Activated CD8-positive, alpha-beta T cell treated with anti-CD3 and anti-CD28 coated beads, Interleukin-2, amount 10 ng/mL, durations not matched to agents 7 days and 5 days (primary cell): ENCODE data around the gene RHBDF1. TPM values are rescaled to one million over a fixed set of nuclear protein-coding genes. Genes with fewer than 3 reads are reported as not detected.

ENCODE experiments used
- ATAC-seq: fragments of 150-1000 bp; cut with Tn5 transposase; one replicate; pipeline ENCODE4 v1.10.0; 2021; ENCODE audit warnings: moderate library complexity
- CTCF ChIA-PET: fragments of 350-600 bp; sonication (Branson Sonifier 250); formaldehyde crosslinking; loops from one replicate; lab custom pipeline; 2021; ENCODE audit warnings: antibody characterized with exemption; lab: Charles Lee
- POLR2A ChIA-PET: fragments of 350-600 bp; sonication (Branson Sonifier 250); formaldehyde crosslinking; loops from one replicate; lab custom pipeline; 2021; ENCODE audit warnings: antibody characterized with exemption; lab: Charles Lee
- DNase-seq: peaks from one replicate; pipeline ENCODE4 v3.0.0-alpha.2; 2020
- H3K27ac Mint-ChIP-seq: one replicate; pipeline ENCODE4 v1.8.0; 2021; ENCODE audit warnings: mild to moderate bottlenecking, mixed read lengths
- H3K27me3 Mint-ChIP-seq: one replicate; pipeline ENCODE4 v1.8.0; 2021; ENCODE audit warnings: low read depth, mixed read lengths
- H3K36me3 Mint-ChIP-seq: one replicate; pipeline ENCODE4 v1.8.0; 2021; ENCODE audit warnings: low read depth, mixed read lengths
- H3K4me1 Mint-ChIP-seq: one replicate; pipeline ENCODE4 v1.8.0; 2021; ENCODE audit warnings: low read depth, mixed read lengths
- H3K4me3 Mint-ChIP-seq: one replicate; pipeline ENCODE4 v1.8.0; 2021; ENCODE audit warnings: mild to moderate bottlenecking, mixed read lengths
- H3K9me3 Mint-ChIP-seq: one replicate; pipeline ENCODE4 v1.8.0; 2022; ENCODE audit warnings: mixed read lengths; ENCODE audit not compliant: insufficient read depth
- total RNA-seq, 2 experiments: library from RNA; stranded (reverse); gene quantifications; one replicate each; pipeline ENCODE4 v1.2.3, GENCODE V29; 2021

The RHBDF1 gene
- total RNA-seq, 2 experiments from 2014 or later: 0.40 TPM; not detected in 1

GRCh38 chr16:106623-107324 lies 34.3 kb upstream of the RHBDF1 start:
- no peak overlapping the region for H3K27ac Mint-ChIP-seq
- no peak overlapping the region for H3K4me3 Mint-ChIP-seq
- no peaks in the 10 kb centered on the region for H3K27me3 Mint-ChIP-seq
- ATAC-seq (peak; percentile 89), DNase-seq (peak; percentile 75)
- peaks cover 24% of the 10 kb centered on the region for H3K36me3 Mint-ChIP-seq
- H3K4me1 Mint-ChIP-seq: no peaks in the 10 kb centered on the region
- no peaks in the 10 kb centered on the region for H3K9me3 Mint-ChIP-seq
- POLR2A ChIA-PET: interaction anchor here (0.7 to 1.2 kb wide), 3 partner anchors 29 to 911 kb away, joined by 3 read pairs; no protein-coding TSS in a partner anchor
- CTCF ChIA-PET: interaction anchor here (0.7 to 5.5 kb wide), 47 partner anchors 11 to 318 kb away, joined by 3 to 70 read pairs (median 4); partner anchors contain the start of genes HBQ1, LUC7L, MRPL28 and NPRL3

- Mint-ChIP-seq H3K4me3 (no peak overlapping the region), H3K9me3 (no peaks in the 10 kb centered on the region), H3K27me3 (no peaks in the 10 kb centered on the region), H3K27ac (no peak overlapping the region), H3K36me3 (peaks cover 21% of the 10 kb centered on the region), H3K4me1 (no peaks in the 10 kb centered on the region)
- ATAC-seq (no peak), DNase-seq (no peak)
- ChIA-PET CTCF (interaction anchor here (1.2 to 5.5 kb wide), 5 partner anchors 10 to 260 kb away, joined by 3 to 70 read pairs (median 13); no protein-coding TSS in a partner anchor), POLR2A (interaction anchor here (1.2 kb wide), 1 partner anchor 15 kb away, joined by 3 read pairs; no protein-coding TSS in a partner anchor)
Measured at GRCh38 chr16:105521-105920, 33.1 kb upstream of the RHBDF1 start.

GRCh38 chr16:104928-105327 lies 32.5 kb upstream of the RHBDF1 start:
- Mint-ChIP-seq H3K36me3 (peaks cover 21% of the 10 kb centered on the region), H3K9me3 (no peaks in the 10 kb centered on the region), H3K27me3 (no peaks in the 10 kb centered on the region), H3K4me1 (no peaks in the 10 kb centered on the region), H3K27ac (no peak overlapping the region), H3K4me3 (no peak overlapping the region)
- ChIA-PET POLR2A (interaction anchor here (1.2 kb wide), 1 partner anchor 15 kb away, joined by 3 read pairs; no protein-coding TSS in a partner anchor), CTCF (interaction anchor here (1.0 to 5.5 kb wide), 6 partner anchors 9 to 257 kb away, joined by 3 to 70 read pairs (median 8); no protein-coding TSS in a partner anchor)
- DNase-seq (no peak), ATAC-seq (no peak)

- Mint-ChIP-seq H3K4me1 (no peaks in the 10 kb centered on the region), H3K27me3 (no peaks in the 10 kb centered on the region), H3K27ac (no peak overlapping the region), H3K4me3 (no peak overlapping the region), H3K9me3 (no peaks in the 10 kb centered on the region), H3K36me3 (peaks cover 16% of the 10 kb centered on the region)
- POLR2A ChIA-PET: interaction anchor here (1.2 kb wide), 1 partner anchor 14 kb away, joined by 3 read pairs; no protein-coding TSS in a partner anchor
- CTCF ChIA-PET: interaction anchor here (1.0 to 5.5 kb wide), 6 partner anchors 9 to 258 kb away, joined by 3 to 70 read pairs (median 8); no protein-coding TSS in a partner anchor
- ATAC-seq: no peak
- no peak for DNase-seq
Measured at GRCh38 chr16:104355-104754, 31.9 kb upstream of the RHBDF1 start.

- Mint-ChIP-seq H3K4me3 (no peak overlapping the region), H3K4me1 (peaks cover 5% of the 10 kb centered on the region), H3K27ac (no peak overlapping the region), H3K27me3 (no peaks in the 10 kb centered on the region), H3K9me3 (no peaks in the 10 kb centered on the region), H3K36me3 (peaks cover 13% of the 10 kb centered on the region)
- ChIA-PET POLR2A (interaction anchor here (0.8 kb wide), 1 partner anchor 24 kb away, joined by 3 read pairs; the partner anchor contains the start of gene MPG), CTCF (no interaction called here)
- ATAC-seq: no peak
- DNase-seq: no peak
Measured at GRCh38 chr16:102060-102855, 29.8 kb upstream of the RHBDF1 start.

- CTCF ChIA-PET: no interaction called here
Measured at GRCh38 chr16:101586-101985, 29.2 kb upstream of the RHBDF1 start.

GRCh38 chr16:100989-101388 lies 28.6 kb upstream of the RHBDF1 start:
- ChIA-PET POLR2A (no interaction called here), CTCF (no interaction called here)
- H3K27me3 Mint-ChIP-seq: no peaks in the 10 kb centered on the region
- H3K36me3 Mint-ChIP-seq: peaks cover 9% of the 10 kb centered on the region
- ATAC-seq (no peak), DNase-seq (no peak)
- peaks cover 8% of the 10 kb centered on the region for H3K4me1 Mint-ChIP-seq
- H3K4me3 Mint-ChIP-seq: no peak overlapping the region
- no peak overlapping the region for H3K27ac Mint-ChIP-seq
- no peaks in the 10 kb centered on the region for H3K9me3 Mint-ChIP-seq

More at GRCh38 chr16:101586-101985, 29.2 kb upstream of the RHBDF1 start:
- no peak for DNase-seq
- Mint-ChIP-seq H3K36me3 (peaks cover 10% of the 10 kb centered on the region), H3K4me3 (no peak overlapping the region), H3K9me3 (no peaks in the 10 kb centered on the region), H3K4me1 (peaks cover 8% of the 10 kb centered on the region), H3K27ac (no peak overlapping the region), H3K27me3 (no peaks in the 10 kb centered on the region)
- no peak for ATAC-seq
- POLR2A ChIA-PET: no interaction called here

GRCh38 chr16:97822-98221 lies 25.4 kb upstream of the RHBDF1 start:
- H3K27me3 Mint-ChIP-seq: no peaks in the 10 kb centered on the region
- no peak for ATAC-seq
- H3K9me3 Mint-ChIP-seq: no peaks in the 10 kb centered on the region
- DNase-seq: no peak
- H3K4me3 Mint-ChIP-seq: no peak overlapping the region
- ChIA-PET POLR2A (interaction anchor here (1.7 kb wide), 1 partner anchor 20 kb away, joined by 4 read pairs; the partner anchor contains the start of gene MPG), CTCF (interaction anchor here (0.9 to 7.1 kb wide), 8 partner anchors 8 to 101 kb away, joined by 3 to 265 read pairs (median 23); partner anchors contain the start of genes MPG and RHBDF1)
- peaks cover 7% of the 10 kb centered on the region for H3K36me3 Mint-ChIP-seq
- peak overlapping the region; percentile 55 for H3K27ac Mint-ChIP-seq
- H3K4me1 Mint-ChIP-seq: peaks cover 8% of the 10 kb centered on the region

GRCh38 chr16:96935-97381 lies 24.5 kb upstream of the RHBDF1 start:
- H3K9me3 Mint-ChIP-seq: no peaks in the 10 kb centered on the region
- CTCF ChIA-PET: interaction anchor here (0.5 to 7.1 kb wide), 28 partner anchors 9 to 354 kb away, joined by 3 to 265 read pairs (median 6); partner anchors contain the start of genes HBQ1, LUC7L, MPG and MRPL28
- no peaks in the 10 kb centered on the region for H3K27me3 Mint-ChIP-seq
- ATAC-seq (peak; percentile 95), DNase-seq (peak; percentile 93)
- peaks cover 8% of the 10 kb centered on the region for H3K4me1 Mint-ChIP-seq
- peaks cover 7% of the 10 kb centered on the region for H3K36me3 Mint-ChIP-seq
- POLR2A ChIA-PET: interaction anchor here (0.6 to 4.2 kb wide), 4 partner anchors 19 to 43 kb away, joined by 3 to 32 read pairs (median 4); partner anchors contain the start of genes MPG and SNRNP25
- no peak overlapping the region for H3K4me3 Mint-ChIP-seq
- H3K27ac Mint-ChIP-seq: no peak overlapping the region

GRCh38 chr16:94918-95265 lies 22.5 kb upstream of the RHBDF1 start:
- POLR2A ChIA-PET: interaction anchor here (4.2 kb wide), 1 partner anchor 30 kb away, joined by 32 read pairs; no protein-coding TSS in a partner anchor
- H3K36me3 Mint-ChIP-seq: peaks cover 7% of the 10 kb centered on the region

More at GRCh38 chr16:94918-95265, 22.5 kb upstream of the RHBDF1 start:
- no peak for ATAC-seq
- Mint-ChIP-seq H3K27me3 (no peaks in the 10 kb centered on the region), H3K4me3 (no peak overlapping the region), H3K27ac (no peak overlapping the region), H3K4me1 (peaks cover 10% of the 10 kb centered on the region), H3K9me3 (no peaks in the 10 kb centered on the region)
- DNase-seq: no peak
- CTCF ChIA-PET: interaction anchor here (2.6 to 7.1 kb wide), 4 partner anchors 11 to 31 kb away, joined by 31 to 265 read pairs (median 61); partner anchors contain the start of genes MPG and RHBDF1
